Ishikawa (cell line): Measurements from ENCODE around the gene PA2G4.

Experiments
- CEBPB ChIP-seq: IDR thresholded peaks from 2 replicates; pipeline ENCODE4 v1.6.1; 2012
- CREB1 ChIP-seq: IDR thresholded peaks from 2 replicates; pipeline ENCODE4 v1.6.1; 2012; ENCODE audit warnings: low read depth
- EGR1 ChIP-seq: IDR thresholded peaks from 2 replicates; pipeline ENCODE4 v1.6.1; 2012
- EP300 ChIP-seq: IDR thresholded peaks from 2 replicates; pipeline ENCODE4 v1.6.1; 2012; ENCODE audit warnings: borderline replicate concordance
- FOXM1 ChIP-seq: IDR thresholded peaks from 2 replicates; pipeline ENCODE4 v1.6.1; 2012; ENCODE audit warnings: low read depth, borderline replicate concordance
- NFIC ChIP-seq: IDR thresholded peaks from 2 replicates; pipeline ENCODE4 v1.6.1; 2012
- RAD21 ChIP-seq: IDR thresholded peaks from 2 replicates; pipeline ENCODE4 v1.6.1; 2012; ENCODE audit warnings: low read depth
- TAF1 ChIP-seq: IDR thresholded peaks from 2 replicates; pipeline ENCODE4 v1.6.1; 2012; ENCODE audit warnings: low read depth, mild to moderate bottlenecking
- TEAD4 ChIP-seq: IDR thresholded peaks from 2 replicates; pipeline ENCODE4 v1.6.1; 2012
- YY1 ChIP-seq: IDR thresholded peaks from 2 replicates; pipeline ENCODE4 v1.6.1; 2012; ENCODE audit warnings: low read depth
- TF ChIP-seq, protein P1 (sequence below): IDR thresholded peaks from 2 replicates; pipeline ENCODE4 v1.6.1; 2012
- TF ChIP-seq, protein P2 (sequence below): IDR thresholded peaks from 2 replicates; pipeline ENCODE4 v1.6.1; 2012
- TF ChIP-seq, protein P3 (sequence below): IDR thresholded peaks from 2 replicates; pipeline ENCODE4 v1.6.1; 2012; ENCODE audit warnings: low read depth, mild to moderate bottlenecking

DNA sequence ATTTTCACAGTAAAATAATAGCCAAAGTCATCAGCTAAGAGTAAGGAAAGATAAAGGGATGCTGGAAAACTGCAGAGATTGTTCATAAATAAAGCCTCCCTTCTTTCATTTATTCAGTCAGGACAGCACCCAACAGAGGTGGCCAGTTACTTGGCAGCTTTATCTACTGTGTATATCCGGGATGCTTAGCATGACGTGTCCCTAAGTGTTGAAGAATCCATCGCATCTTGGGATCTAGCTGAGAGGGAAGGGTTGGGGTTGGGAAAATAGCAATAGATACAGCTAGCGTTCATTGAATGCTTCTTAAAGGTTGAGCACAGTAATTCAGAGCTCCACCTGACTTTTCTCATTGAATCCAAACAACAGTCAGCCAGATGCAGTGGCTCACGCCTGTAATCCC is 30.0 kb upstream of the PA2G4 start:
- TF ChIP-seq RAD21 (no peak), FOXM1 (no peak), EGR1 (no peak), CREB1 (no peak), CEBPB (no peak), TAF1 (no peak), TEAD4 (no peak), NFIC (no peak), YY1 (no peak), EP300 (no peak)
- TF ChIP-seq, protein P1, sequence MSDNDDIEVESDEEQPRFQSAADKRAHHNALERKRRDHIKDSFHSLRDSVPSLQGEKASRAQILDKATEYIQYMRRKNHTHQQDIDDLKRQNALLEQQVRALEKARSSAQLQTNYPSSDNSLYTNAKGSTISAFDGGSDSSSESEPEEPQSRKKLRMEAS: no peak
- TF ChIP-seq, protein P2, sequence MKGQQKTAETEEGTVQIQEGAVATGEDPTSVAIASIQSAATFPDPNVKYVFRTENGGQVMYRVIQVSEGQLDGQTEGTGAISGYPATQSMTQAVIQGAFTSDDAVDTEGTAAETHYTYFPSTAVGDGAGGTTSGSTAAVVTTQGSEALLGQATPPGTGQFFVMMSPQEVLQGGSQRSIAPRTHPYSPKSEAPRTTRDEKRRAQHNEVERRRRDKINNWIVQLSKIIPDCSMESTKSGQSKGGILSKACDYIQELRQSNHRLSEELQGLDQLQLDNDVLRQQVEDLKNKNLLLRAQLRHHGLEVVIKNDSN: no peak
- TF ChIP-seq, protein P3, sequence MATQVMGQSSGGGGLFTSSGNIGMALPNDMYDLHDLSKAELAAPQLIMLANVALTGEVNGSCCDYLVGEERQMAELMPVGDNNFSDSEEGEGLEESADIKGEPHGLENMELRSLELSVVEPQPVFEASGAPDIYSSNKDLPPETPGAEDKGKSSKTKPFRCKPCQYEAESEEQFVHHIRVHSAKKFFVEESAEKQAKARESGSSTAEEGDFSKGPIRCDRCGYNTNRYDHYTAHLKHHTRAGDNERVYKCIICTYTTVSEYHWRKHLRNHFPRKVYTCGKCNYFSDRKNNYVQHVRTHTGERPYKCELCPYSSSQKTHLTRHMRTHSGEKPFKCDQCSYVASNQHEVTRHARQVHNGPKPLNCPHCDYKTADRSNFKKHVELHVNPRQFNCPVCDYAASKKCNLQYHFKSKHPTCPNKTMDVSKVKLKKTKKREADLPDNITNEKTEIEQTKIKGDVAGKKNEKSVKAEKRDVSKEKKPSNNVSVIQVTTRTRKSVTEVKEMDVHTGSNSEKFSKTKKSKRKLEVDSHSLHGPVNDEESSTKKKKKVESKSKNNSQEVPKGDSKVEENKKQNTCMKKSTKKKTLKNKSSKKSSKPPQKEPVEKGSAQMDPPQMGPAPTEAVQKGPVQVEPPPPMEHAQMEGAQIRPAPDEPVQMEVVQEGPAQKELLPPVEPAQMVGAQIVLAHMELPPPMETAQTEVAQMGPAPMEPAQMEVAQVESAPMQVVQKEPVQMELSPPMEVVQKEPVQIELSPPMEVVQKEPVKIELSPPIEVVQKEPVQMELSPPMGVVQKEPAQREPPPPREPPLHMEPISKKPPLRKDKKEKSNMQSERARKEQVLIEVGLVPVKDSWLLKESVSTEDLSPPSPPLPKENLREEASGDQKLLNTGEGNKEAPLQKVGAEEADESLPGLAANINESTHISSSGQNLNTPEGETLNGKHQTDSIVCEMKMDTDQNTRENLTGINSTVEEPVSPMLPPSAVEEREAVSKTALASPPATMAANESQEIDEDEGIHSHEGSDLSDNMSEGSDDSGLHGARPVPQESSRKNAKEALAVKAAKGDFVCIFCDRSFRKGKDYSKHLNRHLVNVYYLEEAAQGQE: no peak
